Esophagus mucosa (tissue), 1 donor: ENCODE data around the gene OR4K14. TPM values are rescaled to one million over a fixed set of nuclear protein-coding genes. Genes with fewer than 3 reads are reported as not detected.
"Not testable (repeated sequence)": the region's sequence is repeated elsewhere in the genome, so short reads cannot be mapped to it uniquely, and the experiment has no call there.

Experiments used
- ATAC-seq: fragments of 200-7000 bp; cut with Tn5 transposase; one replicate; pipeline ENCODE4 v1.9.1; 2020
- total RNA-seq: library from RNA; stranded (reverse); gene quantifications from one replicate; pipeline ENCODE4 v1.2.4, GENCODE V29; 2023
- donor health status: DM: yes; HTN: yes; CAD: no.

OR4K14 gene
- total RNA-seq, result not detected

- ATAC-seq, result no peak
Observed at GRCh38 chr14:20019257-20019865, at the start of gene OR4K14. Gene OR4K14 (minus strand): TSS chr14:20019307. CDS start chr14:20015193, 4,114 bp downstream.

- ATAC-seq, result no peak
Observed at GRCh38 chr14:20059745-20060144, 40.6 kb upstream of the OR4K14 start, which contains the start of gene OR4L1. Gene OR4L1 (plus strand): TSS chr14:20060045. CDS start chr14:20060045, 0 bp downstream.

- ATAC-seq, result no peak
Observed at GRCh38 chr14:20048202-20048601, 29.1 kb upstream of the OR4K14 start.

GRCh38 chr14:20044243-20044642, 25.1 kb upstream of the OR4K14 start:
- no peak for ATAC-seq

GRCh38 chr14:20035938-20036337, 16.8 kb upstream of the OR4K14 start, which contains the start of gene OR4K13:
Gene OR4K13 (minus strand): TSS chr14:20036038. CDS start chr14:20034758, 1,280 bp downstream.
- no peak for ATAC-seq

- ATAC-seq, result no peak
Observed at GRCh38 chr14:20035449-20035848, 16.3 kb upstream of the OR4K14 start.

GRCh38 chr14:20031058-20031457, 12.0 kb upstream of the OR4K14 start:
- ATAC-seq, result no peak

GRCh38 chr14:20008156-20008555, 11.0 kb downstream of the OR4K14 start:
- no peak for ATAC-seq

- ATAC-seq, result no peak
Observed at GRCh38 chr14:20002319-20002718, 16.8 kb downstream of the OR4K14 start.

GRCh38 chr14:20001863-20002262, 17.2 kb downstream of the OR4K14 start, which contains the start of gene OR4Q2:
Gene OR4Q2 (plus strand): TSS chr14:20002163.
- ATAC-seq, result no peak

- no peak for ATAC-seq
Observed at GRCh38 chr14:19993438-19993837, 25.7 kb downstream of the OR4K14 start.

- ATAC-seq, result no peak
Observed at GRCh38 chr14:19975291-19975690, 43.8 kb downstream of the OR4K14 start, which contains the start of gene OR4K15. Gene OR4K15 (plus strand): TSS chr14:19975591. CDS start chr14:19975591, 0 bp downstream.

- no peak for ATAC-seq
Observed at GRCh38 chr14:19974844-19975243, 44.3 kb downstream of the OR4K14 start.

- not testable (repeated sequence) for ATAC-seq
Observed at GRCh38 chr14:19969735-19970134, 49.4 kb downstream of the OR4K14 start.

Other genes with a start within 250 kb of the OR4K14 start
- not detected for gene OR4M1, start 245.8 kb downstream of the OR4K14 start, total RNA-seq
- gene OR4N2, start 215.5 kb downstream of the OR4K14 start, total RNA-seq, result not detected
- not detected for gene OR4K2, start 144.2 kb downstream of the OR4K14 start, total RNA-seq
- not detected for gene OR4K5, start 98.7 kb downstream of the OR4K14 start, total RNA-seq
- gene OR4K1, start 88.4 kb downstream of the OR4K14 start, total RNA-seq, result not detected
- not detected for gene OR4K15, start 43.7 kb downstream of the OR4K14 start, total RNA-seq
- gene OR4Q2, start 17.1 kb downstream of the OR4K14 start, total RNA-seq, result not detected
- not detected for gene OR4K13, start 16.7 kb upstream of the OR4K14 start, total RNA-seq
- not detected for gene OR4L1, start 40.7 kb upstream of the OR4K14 start, total RNA-seq
- gene OR4K17, start 91.4 kb upstream of the OR4K14 start, total RNA-seq, result not detected
- gene OR4N5, start 119.5 kb upstream of the OR4K14 start, total RNA-seq, result not detected
- gene OR11G2, start 171.6 kb upstream of the OR4K14 start, total RNA-seq, result not detected
- not detected for gene OR11H6, start 204.4 kb upstream of the OR4K14 start, total RNA-seq
- not detected for gene OR11H7, start 209.7 kb upstream of the OR4K14 start, total RNA-seq
- not detected for gene OR11H4, start 220.0 kb upstream of the OR4K14 start, total RNA-seq